ENCODE measurements around the gene ATG9B.

DNA sequence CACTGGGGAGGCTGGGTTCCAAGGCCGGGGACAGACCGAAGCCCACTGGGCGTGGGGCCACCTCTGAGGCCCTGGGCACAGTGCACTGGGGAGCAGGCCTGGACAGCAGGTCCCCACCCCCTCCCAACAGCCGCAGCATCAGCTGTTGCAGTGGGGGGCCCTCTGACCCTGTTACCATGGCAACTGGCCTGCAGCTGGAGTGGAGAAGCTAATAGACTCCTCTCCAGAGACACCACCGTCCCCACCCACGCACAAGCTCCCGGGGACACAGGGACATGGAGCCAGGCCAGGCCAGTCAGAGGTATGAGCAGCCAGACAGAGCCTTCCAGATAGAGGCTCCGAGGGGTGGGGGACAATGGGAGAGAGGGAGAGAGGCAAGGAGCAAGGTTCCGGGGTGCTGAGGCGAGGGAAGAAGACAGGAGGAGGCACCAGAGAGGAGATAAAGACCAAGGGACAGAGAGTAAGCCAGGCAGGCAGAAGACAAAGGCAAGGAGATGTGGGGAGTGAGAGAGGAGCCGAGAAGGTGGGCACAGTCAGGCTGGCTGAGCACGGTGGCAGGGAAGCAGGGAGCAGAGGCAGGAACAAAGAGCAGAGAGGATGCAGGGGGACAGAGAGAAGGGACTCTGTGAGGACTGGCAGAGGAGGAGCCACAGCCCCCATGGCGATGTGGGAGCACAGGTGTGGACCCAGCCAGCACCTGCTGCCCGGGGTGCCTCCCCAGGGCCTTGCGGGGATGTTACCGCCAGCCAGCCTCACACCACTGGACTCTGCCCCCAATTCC, 52.9 kb downstream of the ATG9B start:
- TF ChIP-seq CTCF (IDR thresholded peaks at IDR 0.05) = no peak
- no peak for TF ChIP-seq SIN3A (IDR thresholded peaks at IDR 0.05; ENCODE audit: borderline replicate concordance, low read depth, low read length)
- TF ChIP-seq CHD2 (IDR thresholded peaks at IDR 0.05; ENCODE audit: low read length, partially characterized antibody) = peak; percentile 89
- no peak for TF ChIP-seq ZBTB33 (IDR thresholded peaks at IDR 0.05; ENCODE audit: borderline replicate concordance, low read depth)
- TF ChIP-seq RFX5 (IDR thresholded peaks at IDR 0.05; ENCODE audit: low read length) = peak; percentile 93
